Measurements from ENCODE around the gene SUCLG2. TPM values are rescaled to one million over a fixed set of nuclear protein-coding genes. Genes with fewer than 3 reads are reported as not detected.

Gene SUCLG2
- total and polyA plus RNA-seq, 7 donors: 63.1 to 289 (median 70.9) TPM

DNA sequence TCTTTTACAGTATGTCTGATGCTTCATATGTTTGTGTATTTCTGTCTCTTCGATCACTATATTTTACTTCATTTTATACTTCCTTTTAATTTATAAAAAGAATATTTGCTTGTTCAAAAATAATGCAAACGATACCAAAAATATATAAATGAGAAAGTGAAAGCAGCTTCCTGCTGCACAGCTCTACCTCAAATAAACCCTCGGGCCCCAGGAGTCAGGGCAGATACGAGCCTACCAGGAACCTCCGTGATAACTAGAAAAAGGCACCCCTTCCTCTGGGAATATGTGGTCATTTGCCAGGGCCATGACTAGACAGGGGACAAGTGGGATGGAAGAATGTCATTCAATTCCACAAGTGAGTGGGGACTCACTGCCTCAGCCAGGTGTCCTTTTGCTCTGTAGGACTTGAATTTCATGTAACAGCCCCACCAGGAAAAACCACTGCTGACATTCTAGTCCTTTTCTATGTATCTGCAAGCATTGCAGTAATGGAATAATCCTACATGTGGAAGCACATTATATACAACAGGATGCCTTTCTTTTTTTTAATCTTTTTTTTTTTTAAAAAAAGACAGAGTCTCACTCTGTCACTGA lies 133.3 kb downstream of the SUCLG2 start:
- TF ChIP-seq, protein P1, sequence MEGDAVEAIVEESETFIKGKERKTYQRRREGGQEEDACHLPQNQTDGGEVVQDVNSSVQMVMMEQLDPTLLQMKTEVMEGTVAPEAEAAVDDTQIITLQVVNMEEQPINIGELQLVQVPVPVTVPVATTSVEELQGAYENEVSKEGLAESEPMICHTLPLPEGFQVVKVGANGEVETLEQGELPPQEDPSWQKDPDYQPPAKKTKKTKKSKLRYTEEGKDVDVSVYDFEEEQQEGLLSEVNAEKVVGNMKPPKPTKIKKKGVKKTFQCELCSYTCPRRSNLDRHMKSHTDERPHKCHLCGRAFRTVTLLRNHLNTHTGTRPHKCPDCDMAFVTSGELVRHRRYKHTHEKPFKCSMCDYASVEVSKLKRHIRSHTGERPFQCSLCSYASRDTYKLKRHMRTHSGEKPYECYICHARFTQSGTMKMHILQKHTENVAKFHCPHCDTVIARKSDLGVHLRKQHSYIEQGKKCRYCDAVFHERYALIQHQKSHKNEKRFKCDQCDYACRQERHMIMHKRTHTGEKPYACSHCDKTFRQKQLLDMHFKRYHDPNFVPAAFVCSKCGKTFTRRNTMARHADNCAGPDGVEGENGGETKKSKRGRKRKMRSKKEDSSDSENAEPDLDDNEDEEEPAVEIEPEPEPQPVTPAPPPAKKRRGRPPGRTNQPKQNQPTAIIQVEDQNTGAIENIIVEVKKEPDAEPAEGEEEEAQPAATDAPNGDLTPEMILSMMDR (IDR thresholded peaks at IDR 0.05): no peak
- TF ChIP-seq EP300 (IDR thresholded peaks at IDR 0.05): no peak
- TF ChIP-seq POLR2A (IDR thresholded peaks at IDR 0.05): no peak
- no peak for TF ChIP-seq POLR2AphosphoS5 (IDR thresholded peaks at IDR 0.05)
- intact Hi-C loops (cut with DNase I): no loop called here
- Histone ChIP-seq H3K9me3 (no peaks in the 10 kb centered on the region), H3K36me3 (peaks cover 0 to 17% (median 0%) of the 10 kb centered on the region in 4 donors), H3K27me3 (no peaks in the 10 kb centered on the region), H3K27ac (no peak overlapping the region), H3K4me3 (no peak overlapping the region), H3K4me1 (no peaks in the 10 kb centered on the region)
- no peak for DNase-seq
- WGBS, 2 donors: 83 to 95% methylated on average over 5 of the region's 5 CpGs

DNA sequence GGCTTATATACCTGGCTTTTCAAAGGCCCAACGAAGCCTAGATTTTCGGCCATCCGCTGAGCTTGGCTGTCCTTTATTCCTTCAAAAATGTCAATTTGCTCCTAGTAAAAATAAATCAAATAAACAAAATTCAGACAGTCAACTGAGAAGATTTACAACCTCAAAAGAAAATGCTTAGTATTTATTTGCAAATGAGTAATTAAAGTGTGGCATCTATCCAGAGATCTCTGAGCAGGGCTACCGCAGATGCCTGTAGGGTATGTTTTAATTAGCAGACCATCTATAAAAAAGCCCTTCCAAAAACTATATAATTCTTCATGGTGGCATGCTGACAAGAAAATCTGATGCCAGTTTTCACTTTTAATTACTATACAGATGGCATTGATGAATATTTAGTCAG lies 136.2 kb downstream of the SUCLG2 start:
- TF ChIP-seq EP300 (IDR thresholded peaks at IDR 0.05): no peak
- 86 to 89% methylated on average over 4 of the region's 4 CpGs for WGBS, 2 donors
- H3K36me3 ChIP-seq: peaks cover 0 to 16% (median 0%) of the 10 kb centered on the region in 4 donors
- no peaks in the 10 kb centered on the region for H3K4me1 ChIP-seq
- no peaks in the 10 kb centered on the region for H3K27me3 ChIP-seq
- no peak for DNase-seq
- H3K4me3 ChIP-seq: no peak overlapping the region
- H3K27ac ChIP-seq: no peak overlapping the region
- H3K9me3 ChIP-seq: no peaks in the 10 kb centered on the region
- intact Hi-C loops (cut with DNase I): no loop called here

DNA sequence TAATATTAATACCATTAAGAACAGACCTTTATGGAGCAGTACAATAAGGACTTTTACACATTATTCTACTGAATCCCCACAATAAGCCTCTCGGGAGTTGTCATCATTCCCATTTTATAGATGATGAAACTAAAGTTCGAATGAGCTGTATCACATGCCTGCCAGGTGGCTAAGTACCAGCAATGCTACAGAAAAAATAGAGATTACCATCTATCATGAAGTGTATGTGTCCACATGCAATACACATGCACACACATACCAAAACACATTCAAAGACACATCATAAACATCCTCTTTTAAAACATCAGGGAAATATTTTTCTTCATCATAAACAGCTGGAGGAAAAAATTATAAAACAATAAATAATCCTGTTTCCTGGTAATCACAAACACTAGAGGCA lies 136.6 kb downstream of the SUCLG2 start:
- H3K4me1 ChIP-seq: no peaks in the 10 kb centered on the region
- intact Hi-C loops (cut with DNase I): no loop called here
- H3K36me3 ChIP-seq: peaks cover 0 to 16% (median 0%) of the 10 kb centered on the region in 4 donors
- WGBS, 2 donors: 86 to 89% methylated on average over 2 of the region's 2 CpGs
- no peak overlapping the region for H3K27ac ChIP-seq
- no peaks in the 10 kb centered on the region for H3K9me3 ChIP-seq
- TF ChIP-seq POLR2AphosphoS5 (IDR thresholded peaks at IDR 0.05): no peak
- no peak for TF ChIP-seq EP300 (IDR thresholded peaks at IDR 0.05)
- TF ChIP-seq, protein P1 (IDR thresholded peaks at IDR 0.05): no peak
- no peaks in the 10 kb centered on the region for H3K27me3 ChIP-seq
- DNase-seq: no peak
- H3K4me3 ChIP-seq: no peak overlapping the region

DNA sequence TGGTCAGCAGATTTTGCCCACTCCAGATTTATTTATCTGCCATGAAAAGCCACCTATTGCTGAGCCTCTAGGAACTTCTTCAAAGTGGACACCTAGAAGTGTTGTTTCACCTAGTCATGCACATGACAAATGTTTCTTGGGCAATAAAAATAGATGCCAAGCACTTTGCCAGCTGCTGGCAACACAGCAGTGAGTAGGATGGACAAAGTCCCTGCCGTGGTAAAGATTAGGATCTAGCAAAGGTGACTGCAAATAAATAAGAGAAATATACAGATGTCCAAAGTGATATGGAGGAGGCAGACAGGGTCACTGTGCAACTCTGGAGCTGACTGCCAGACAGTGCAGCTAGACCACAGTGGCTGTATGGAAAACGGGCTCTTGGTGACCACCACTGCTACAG lies 137.9 kb downstream of the SUCLG2 start:
- no peak overlapping the region for H3K27ac ChIP-seq
- DNase-seq: no peak
- no peaks in the 10 kb centered on the region for H3K27me3 ChIP-seq
- WGBS, 2 donors: 57 to 81% methylated on average over 2 of the region's 2 CpGs
- TF ChIP-seq POLR2A (IDR thresholded peaks at IDR 0.05) (no peak), POLR2AphosphoS5 (IDR thresholded peaks at IDR 0.05) (no peak), EP300 (IDR thresholded peaks at IDR 0.05) (no peak)
- TF ChIP-seq, protein P1 (IDR thresholded peaks at IDR 0.05): no peak
- H3K4me1 ChIP-seq: no peaks in the 10 kb centered on the region
- intact Hi-C loops (cut with DNase I): no loop called here
- H3K4me3 ChIP-seq: no peak overlapping the region
- H3K9me3 ChIP-seq: no peaks in the 10 kb centered on the region
- peaks cover 0 to 16% (median 0%) of the 10 kb centered on the region in 4 donors for H3K36me3 ChIP-seq

DNA sequence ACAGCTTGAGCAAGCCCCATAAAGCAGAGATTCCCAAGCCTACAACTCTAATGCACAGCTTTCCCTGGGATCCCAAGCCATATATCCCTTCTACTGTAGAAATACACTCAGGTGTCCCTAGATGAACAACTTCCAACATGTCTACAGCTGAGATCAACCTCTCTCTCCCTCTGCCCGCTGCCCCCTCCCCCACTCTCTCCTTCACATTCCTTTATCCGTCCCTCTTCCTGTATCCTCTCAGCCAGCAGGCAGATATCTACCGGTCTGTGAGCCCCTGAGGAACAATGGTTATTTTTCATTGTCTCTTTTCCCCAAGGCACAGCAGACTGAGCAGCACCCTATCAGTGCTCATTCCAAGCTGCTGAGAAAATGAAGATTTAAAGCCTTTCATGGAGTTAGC lies 138.6 kb downstream of the SUCLG2 start:
- Histone ChIP-seq H3K4me1 (no peaks in the 10 kb centered on the region), H3K9me3 (no peaks in the 10 kb centered on the region), H3K27ac (no peak overlapping the region), H3K4me3 (no peak overlapping the region), H3K36me3 (peaks cover 0 to 16% (median 0%) of the 10 kb centered on the region in 4 donors), H3K27me3 (no peaks in the 10 kb centered on the region)
- intact Hi-C loops (cut with DNase I): no loop called here
- TF ChIP-seq, protein P1 (IDR thresholded peaks at IDR 0.05): no peak
- no peak for TF ChIP-seq POLR2AphosphoS5 (IDR thresholded peaks at IDR 0.05)
- TF ChIP-seq EP300 (IDR thresholded peaks at IDR 0.05): no peak
- no peak for TF ChIP-seq POLR2A (IDR thresholded peaks at IDR 0.05)
- no peak for DNase-seq
- 84 to 90% methylated on average over 3 of the region's 3 CpGs for WGBS, 2 donors
